ENCODE measurements around the gene TCEANC2. TPM values are rescaled to one million over a fixed set of nuclear protein-coding genes. Genes with fewer than 3 reads are reported as not detected.

The TCEANC2 gene
- polyA plus RNA-seq, 1 of the 3 experiments (the other 2 are of a cell fraction) = 4.7 TPM

- no peak for TF ChIP-seq PBX3 (IDR thresholded peaks at IDR 0.05)
- TF ChIP-seq YY1 (IDR thresholded peaks at IDR 0.05; ENCODE audit: low read depth) = no peak
- no peak for TF ChIP-seq FOXM1 (IDR thresholded peaks at IDR 0.05; ENCODE audit: low read depth)
- TF ChIP-seq MXI1 (IDR thresholded peaks at IDR 0.05; ENCODE audit: low read depth, low read length) = no peak
- TF ChIP-seq TEAD4 (IDR thresholded peaks at IDR 0.05; ENCODE audit: borderline replicate concordance, insufficient read depth) = no peak
- no peak for TF ChIP-seq USF2 (IDR thresholded peaks at IDR 0.05; ENCODE audit: borderline replicate concordance, low read depth, low read length)
- no peak for TF ChIP-seq CHD2 (IDR thresholded peaks at IDR 0.05; ENCODE audit: low read length, partially characterized antibody)
- no peak for TF ChIP-seq REST (IDR thresholded peaks at IDR 0.05; ENCODE audit: low read depth, low read length)
- TF ChIP-seq EZH2phosphoT487 (IDR thresholded peaks at IDR 0.05; ENCODE audit: borderline replicate concordance, low read depth) = no peak
Observed at GRCh38 chr1:54012863-54013262, 40.5 kb upstream of the TCEANC2 start (continued).

GRCh38 chr1:54013393-54014008, 39.9 kb upstream of the TCEANC2 start:
- POLR2A ChIA-PET = no interaction called here
- CTCF ChIA-PET = interaction anchor here (1.1 kb wide), 1 partner anchor 54 kb away, joined by 3 read pairs; no protein-coding TSS in a partner anchor
- no peak for TF ChIP-seq TEAD4 (IDR thresholded peaks at IDR 0.05; ENCODE audit: borderline replicate concordance, insufficient read depth)
- TF ChIP-seq EZH2phosphoT487 (IDR thresholded peaks at IDR 0.05; ENCODE audit: borderline replicate concordance, low read depth) = no peak
- no peak for TF ChIP-seq NFIC (IDR thresholded peaks at IDR 0.05; ENCODE audit: borderline replicate concordance)
- no peak for TF ChIP-seq FOXM1 (IDR thresholded peaks at IDR 0.05; ENCODE audit: low read depth)
- no peak for TF ChIP-seq SIN3A (IDR thresholded peaks at IDR 0.05; ENCODE audit: borderline replicate concordance, low read depth, low read length)
- TF ChIP-seq RAD21 (IDR thresholded peaks at IDR 0.05; ENCODE audit: low read length) = no peak
- TF ChIP-seq MEF2A (IDR thresholded peaks at IDR 0.05; ENCODE audit: borderline replicate concordance, low read depth) = no peak
- no peak for TF ChIP-seq GATA2 (CRISPR knock-in tag; IDR thresholded peaks at IDR 0.05)
- TF ChIP-seq FOXJ3 (CRISPR knock-in tag; IDR thresholded peaks at IDR 0.05) = no peak
- TF ChIP-seq JUND (IDR thresholded peaks at IDR 0.05) = no peak
- TF ChIP-seq ZBTB33 (IDR thresholded peaks at IDR 0.05; ENCODE audit: borderline replicate concordance, low read depth) = no peak
- no peak for TF ChIP-seq CTCF (IDR thresholded peaks at IDR 0.05)
- TF ChIP-seq ELF1 (IDR thresholded peaks at IDR 0.05) = no peak
- TF ChIP-seq MAX (IDR thresholded peaks at IDR 0.05; ENCODE audit: low read depth) = no peak

More at GRCh38 chr1:54013393-54014008, 39.9 kb upstream of the TCEANC2 start:
- Histone ChIP-seq H3K4me1 (ENCODE audit: control insufficient read depth in 1 of 2, insufficient read depth in 2 of 2, low read depth in 1 of 2, low read length in 1 of 2) (no peaks in the 10 kb centered on the region; a peak in 1 of 4 replicates), H3K27ac (ENCODE audit: low read depth in 2 of 2, low read length in 1 of 2) (no peak overlapping the region), H3K79me2 (ENCODE audit: insufficient read depth) (no peaks in the 10 kb centered on the region), H3K36me3 (replicated peaks in 1 of 2; ENCODE audit: control insufficient read depth in 1 of 2, insufficient read depth in 2 of 2, low read length in 1 of 2) (no peaks in the 10 kb centered on the region), H3K4me2 (no peak overlapping the region), H4K20me1 (ENCODE audit: insufficient read depth) (no peaks in the 10 kb centered on the region), H3F3A (replicated peaks; ENCODE audit: insufficient read depth) (no peaks in the 10 kb centered on the region), H3K4me3 (ENCODE audit: low read depth in 2 of 2, low read length in 1 of 2) (no peak overlapping the region), H3K9me3 (no peaks in the 10 kb centered on the region), H3K9ac (no peak overlapping the region), H3K9me2 (no peaks in the 10 kb centered on the region), H3K27me3 (ENCODE audit: insufficient read depth) (peaks cover 16% of the 10 kb centered on the region; the same call in 1 of the 2 replicates), H2AFZ (ENCODE audit: low read depth) (no peak overlapping the region)
- 63% methylated on average over 8 of the region's 8 CpGs for WGBS (ENCODE audit: low lambda C conversion rate)
- DNase-seq = peak; percentile 21

Measured in SK-N-SH (cell line).